GM12878 (cell line): ENCODE data around the gene SPPL2B. TPM values are rescaled to one million over a fixed set of nuclear protein-coding genes. Genes with fewer than 3 reads are reported as not detected.

Source experiments
- ATAC-seq: fragments of 200-7000 bp; cut with Tn5 transposase; 3 replicates; pipeline ENCODE4 v1.9.1; 2020; ENCODE audit warnings: mild to moderate bottlenecking, moderate library complexity
- BruUV-seq: library from RNA; stranded (reverse); fragments of 400-500 nt; replicated peaks from 2 replicates; lab custom pipeline; 2021; lab: Mats Ljungman, UMichigan
- CTCF ChIA-PET: fragments of 300-600 bp; sonication (Branson Sonifier 250); formaldehyde crosslinking; extraction: SDS; loops from one replicate; lab custom pipeline; 2021; ENCODE audit warnings: inconsistent platforms; lab: Yijun Ruan, JAX
- POLR2A ChIA-PET: fragments of 350-600 bp; formaldehyde crosslinking; extraction: SDS; loops from one replicate; lab custom pipeline; 2021; ENCODE audit warnings: inconsistent platforms; lab: Charles Lee
- RAD21 ChIA-PET: fragments of 300-600 bp; sonication (Branson Sonifier 250); formaldehyde crosslinking; loops from one replicate; lab custom pipeline; 2023; ENCODE audit warnings: antibody characterized with exemption; ENCODE audit not compliant: unreplicated experiment; lab: Charles Lee
- SMC1A ChIA-PET: fragments of 300-600 bp; sonication (Branson Sonifier 250); formaldehyde crosslinking; loops from one replicate; lab custom pipeline; 2023; ENCODE audit not compliant: unreplicated experiment, uncharacterized antibody; lab: Charles Lee
- DNase-seq: peaks from one replicate; pipeline ENCODE4 v3.0.0-alpha.2; 2011; ENCODE audit warnings: low read depth, low spot score
- FAIRE-seq: peaks from 3 replicates; lab custom pipeline; 2011; peaks lifted over from hg19 to GRCh38; lab: Jason Lieb, UNC
- H2AFZ ChIP-seq: 2 replicates; pipeline ENCODE4 v1.6.0; 2011; ENCODE audit warnings: low read depth, low read length, control low read depth; ENCODE audit not compliant: control insufficient read depth
- H3K27ac ChIP-seq: 2 replicates; pipeline ENCODE4 v1.5.1; 2011; ENCODE audit warnings: control low read depth; ENCODE audit not compliant: control insufficient read depth, insufficient read depth
- H3K27me3 ChIP-seq, 2 experiments: replicated peaks in 1 of 2; 2 replicates each; pipeline versions ENCODE4 v1.6.0 to v1.6.1; 2011; ENCODE audit warnings: low read length in 1 of 2; ENCODE audit not compliant: control insufficient read depth in 2 of 2, insufficient read depth in 2 of 2
- H3K36me3 ChIP-seq, 2 experiments: 2 replicates each; pipeline ENCODE4 v1.5.1; 2011; ENCODE audit warnings: low read length in 1 of 2; ENCODE audit not compliant: control insufficient read depth in 2 of 2, insufficient read depth in 2 of 2
- H3K4me1 ChIP-seq: 2 replicates; pipeline ENCODE4 v1.6.1; 2011; ENCODE audit warnings: mild to moderate bottlenecking, low read length, moderate library complexity, mixed read lengths; ENCODE audit not compliant: control insufficient read depth, insufficient read depth
- H3K4me2 ChIP-seq: 2 replicates; pipeline ENCODE4 v1.6.0; 2011; ENCODE audit warnings: control low read depth; ENCODE audit not compliant: control insufficient read depth, insufficient read depth
- H3K4me3 ChIP-seq: fragments of 200-600 bp; sonication (generic); 2 replicates; pipeline ENCODE4 v1.5.1; 2016
- H3K79me2 ChIP-seq: 2 replicates; pipeline ENCODE4 v1.6.0; 2011; ENCODE audit warnings: low read length; ENCODE audit not compliant: control insufficient read depth, insufficient read depth
- H3K9ac ChIP-seq: 2 replicates; pipeline ENCODE4 v1.8.0; 2011; ENCODE audit warnings: low read length, control low read depth, mixed read lengths; ENCODE audit not compliant: control insufficient read depth, insufficient read depth
- H3K9me3 ChIP-seq: replicated peaks from 3 replicates; pipeline ENCODE4 v1.5.1; 2011; ENCODE audit warnings: mild to moderate bottlenecking, low read length; ENCODE audit not compliant: control insufficient read depth, insufficient read depth
- H4K20me1 ChIP-seq: 2 replicates; pipeline ENCODE4 v1.6.0; 2011; ENCODE audit not compliant: control insufficient read depth, insufficient read depth
- BCL11A ChIP-seq: IDR thresholded peaks from 2 replicates; pipeline ENCODE4 v1.6.1; 2011; ENCODE audit warnings: low read depth, low read length
- BHLHE40 ChIP-seq, 2 experiments: fragments of 450-650 bp in 1 of 2; IDR thresholded peaks; 2 replicates each; pipeline ENCODE4 v1.6.1; 2011 to 2017; ENCODE audit warnings: low read depth in 2 of 2, borderline replicate concordance in 1 of 2, improper control_type of control experiment in 1 of 2, low read length in 1 of 2, mild to moderate bottlenecking in 1 of 2
- CHD4 ChIP-seq: fragments of 200-600 bp; sonication (generic); IDR thresholded peaks from 2 replicates; pipeline ENCODE4 v1.6.1; 2016; ENCODE audit warnings: mild to moderate bottlenecking
- HCFC1 ChIP-seq: fragments of 150-350 bp; IDR thresholded peaks from 2 replicates; pipeline ENCODE4 v1.6.1; 2014; ENCODE audit warnings: low read length
- HDAC2 ChIP-seq: fragments of 200-600 bp; sonication (generic); IDR thresholded peaks from 2 replicates; pipeline ENCODE4 v1.6.1; 2017
- HDAC6 ChIP-seq: fragments of 200-600 bp; sonication (generic); IDR thresholded peaks from one replicate; pipeline ENCODE4 v1.8.0; 2017; ENCODE audit warnings: antibody characterized with exemption; ENCODE audit not compliant: unreplicated experiment
- IRF4 ChIP-seq: IDR thresholded peaks from 2 replicates; pipeline ENCODE4 v1.6.1; 2011; ENCODE audit warnings: low read depth, low read length
- NFXL1 ChIP-seq: fragments of 450-650 bp; IDR thresholded peaks from 2 replicates; pipeline ENCODE4 v1.6.1; 2017; ENCODE audit warnings: antibody characterized with exemption, mild to moderate bottlenecking, borderline replicate concordance
- RELB ChIP-seq: fragments of 450-650 bp; IDR thresholded peaks from 2 replicates; pipeline ENCODE4 v1.6.1; 2017; ENCODE audit warnings: low read depth, mild to moderate bottlenecking, moderate library complexity
- TBL1XR1 ChIP-seq: IDR thresholded peaks from 2 replicates; pipeline ENCODE4 v1.6.1; 2012; ENCODE audit warnings: low read depth, low read length, improper control_type of control experiment
- ZBED1 ChIP-seq: IDR thresholded peaks from 2 replicates; pipeline ENCODE4 v1.6.1; 2016; ENCODE audit warnings: borderline replicate concordance
- ZBTB11 ChIP-seq: fragments of 450-650 bp; formaldehyde crosslinking; IDR thresholded peaks from 2 replicates; pipeline ENCODE4 v1.5.0; 2022; ENCODE audit warnings: mild to moderate bottlenecking, missing genetic modification characterization
- ZBTB4 ChIP-seq: fragments of 450-650 bp; formaldehyde crosslinking; IDR thresholded peaks from 2 replicates; pipeline ENCODE4 v1.4.0; 2022; ENCODE audit warnings: mild to moderate bottlenecking, moderate library complexity
- WGBS: methylation state at CpG from one replicate; pipeline ENCODE4 v1.1.6; 2016; ENCODE audit warnings: low lambda C conversion rate; ENCODE audit not compliant: insufficient replicate concordance, insufficient coverage; ENCODE audit errors: missing lambda C conversion rate; 5-methylcytosine and 5-hydroxymethylcytosine counted together
- in situ Hi-C: fragments of 300-500 bp; cut with MboI; formaldehyde crosslinking; loops from 9 replicates; pipeline ENCODE4 v1.14.3; 2018; ENCODE audit warnings: mixed read lengths
- intact Hi-C: fragments of 100-400 bp; cut with micrococcal nuclease; formaldehyde crosslinking; loops from one replicate; pipeline ENCODE4 v1.14.2; 2022; ENCODE audit not compliant: unreplicated experiment
- polyA plus RNA-seq, 11 experiments: library from polyadenylated mRNA; depleted of rRNA in 4 of 11; unstranded in 6 of 11; stranded (reverse) in 5 of 11; fragments of >200 nt; fragmentation: Nextera tagmentation in 4 of 11; fragmentation: Illumina TruSeq in 1 of 11; extraction: Ambion mirVana in 4 of 11; extraction: Trizol in 1 of 11; gene quantifications; 1 replicate in 1 of 11; 2 replicates in 10 of 11; pipeline versions ENCODE4 v1.2.1 to v1.2.3, GENCODE V29; 2011 to 2016; ENCODE audit warnings: inconsistent platforms in 2 of 11, missing spikeins in 2 of 11, low read depth in 1 of 11
- total RNA-seq, 4 experiments: library from RNA; depleted of rRNA in 3 of 4; stranded (reverse); fragments of >200 nt in 3 of 4; fragmentation: Illumina TruSeq in 1 of 4; extraction: Trizol in 1 of 4; gene quantifications; 2 replicates each; pipeline versions ENCODE4 v1.2.1 to v1.2.3, GENCODE V29; 2013 to 2021

The SPPL2B gene
- total and polyA plus RNA-seq, 10 of the 15 experiments (the other 5 are each of a cell fraction or from before 2014, with no cell fraction given): 0.29 to 56.5 (median 18.3) TPM

GRCh38 chr19:2282862-2283237, 45.6 kb upstream of the SPPL2B start:
- DNase-seq (no peak), ATAC-seq (no peak), FAIRE-seq (no peak)
- no peaks in the 10 kb centered on the region for H3K9me3 ChIP-seq
- H3K79me2 ChIP-seq: no peaks in the 10 kb centered on the region
- no peaks in the 10 kb centered on the region for H3K36me3 ChIP-seq
- SMC1A ChIA-PET: no interaction called here
- RAD21 ChIA-PET: no interaction called here
- CTCF ChIA-PET: no interaction called here
- H3K4me2 ChIP-seq: no peak overlapping the region
- in situ Hi-C loops: no loop called here
- 74% methylated on average over 11 of the region's 11 CpGs for WGBS
- no peak overlapping the region for H3K4me3 ChIP-seq
- BruUV-seq: no TSS peak
- POLR2A ChIA-PET: no interaction called here
- H4K20me1 ChIP-seq: no peaks in the 10 kb centered on the region
- H3K4me1 ChIP-seq: peaks cover 14% of the 10 kb centered on the region
- H3K27me3 ChIP-seq: peaks cover 0 to 3% of the 10 kb centered on the region in 2 experiments; a peak in 2 of 4 replicates
- H3K27ac ChIP-seq: no peak overlapping the region
- H3K9ac ChIP-seq: no peak overlapping the region
- H2AFZ ChIP-seq: no peak overlapping the region
- intact Hi-C loops: no loop called here
- TF ChIP-seq RELB (no peak), BCL11A (no peak), ZBED1 (no peak), BHLHE40 (IDR thresholded peaks at IDR 0.05; ENCODE audit: borderline replicate concordance in 1 of 2, low read depth in 2 of 2, low read length in 1 of 2) (no peak), IRF4 (no peak), HCFC1 (no peak), ZBTB11 (CRISPR knock-in tag) (no peak), HDAC6 (no peak), HDAC2 (no peak), TBL1XR1 (no peak), CHD4 (no peak), ZBTB4 (CRISPR knock-in tag) (no peak), NFXL1 (no peak)
